GM12874 (cell line): Measurements from ENCODE around the gene AHDC1.
A peak's percentile ranks its signal among the peaks of the same experiment; 100 is the strongest.

Experiments
- CTCF ChIP-seq: IDR thresholded peaks from 2 replicates; pipeline ENCODE4 v1.5.1; 2011; ENCODE audit warnings: low read depth, mild to moderate bottlenecking, control low read depth, low read length, moderate library complexity; ENCODE audit not compliant: insufficient read depth

AHDC1 gene

GRCh38 chr1:27635396-27636142 lies 31.6 kb upstream of the AHDC1 start:
- no peak for TF ChIP-seq CTCF

DNA sequence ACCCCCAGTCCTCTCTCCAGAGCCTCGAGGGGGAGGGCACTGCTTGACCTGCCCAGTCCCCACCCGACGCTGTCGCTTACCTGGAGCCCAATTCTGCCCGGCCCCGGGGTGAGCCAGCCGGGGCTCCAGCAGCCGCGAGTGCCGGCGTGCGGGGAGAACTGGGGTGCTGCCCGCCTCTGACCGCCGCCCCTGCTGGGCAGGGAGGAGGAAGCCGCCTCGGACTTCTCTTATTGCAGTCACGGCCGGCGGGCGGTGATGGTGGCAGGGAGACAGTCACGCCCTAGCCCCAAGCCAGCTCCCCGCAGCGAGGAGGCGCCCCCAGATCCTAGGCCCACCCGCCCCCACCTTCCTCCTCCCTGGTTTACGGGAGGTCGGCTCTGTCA lies 31.0 kb upstream of the AHDC1 start, which contains the start of gene FGR:
Gene FGR (minus strand): TSS at position 201 of the 383 bp plus-strand sequence. CDS start 11,269 bp downstream, outside the sequence.
- no peak for TF ChIP-seq CTCF

DNA sequence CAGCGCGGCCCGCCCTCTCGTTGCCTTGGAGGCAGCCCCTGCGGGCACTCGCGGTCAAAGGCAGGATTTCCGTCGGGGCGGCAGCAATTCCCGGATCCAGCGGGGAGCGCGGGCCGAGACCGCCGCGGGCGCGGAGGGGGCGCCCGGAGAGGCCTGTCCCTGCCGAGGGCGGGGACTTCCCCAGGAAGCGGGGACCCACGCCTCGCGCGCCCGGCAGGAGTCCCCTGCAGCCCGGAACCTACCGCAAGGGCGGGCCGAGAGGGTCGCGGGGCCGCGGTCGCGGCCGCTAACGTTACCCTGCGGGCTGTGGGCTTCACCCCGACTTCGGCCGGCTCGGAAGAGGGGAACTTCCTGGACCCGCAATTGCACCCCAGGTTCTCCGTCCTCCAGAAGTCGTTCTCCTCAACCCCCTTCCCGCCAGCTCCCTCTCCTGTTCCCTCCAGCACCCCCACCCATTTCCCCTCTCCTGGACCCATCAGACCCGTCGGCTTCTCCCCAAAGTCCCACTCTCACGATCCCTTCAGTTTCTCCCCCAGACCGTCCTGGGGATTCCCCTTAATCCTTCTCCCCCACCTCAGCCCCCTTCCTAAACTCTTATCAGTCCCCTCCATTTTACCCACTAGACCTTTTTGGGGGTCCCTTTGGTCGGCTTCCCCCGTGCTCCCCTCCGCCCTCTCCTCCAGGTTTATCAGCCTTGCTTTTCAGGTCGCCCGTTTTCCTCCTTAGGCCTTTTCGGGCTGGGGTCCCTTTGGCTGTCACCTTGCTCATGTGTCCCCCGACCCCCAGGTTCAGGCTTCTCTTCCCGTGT lies 30.4 kb upstream of the AHDC1 start:
- TF ChIP-seq CTCF: 0 out of 2 replicates have a peak, but pooled peaks have one; percentile 4

DNA sequence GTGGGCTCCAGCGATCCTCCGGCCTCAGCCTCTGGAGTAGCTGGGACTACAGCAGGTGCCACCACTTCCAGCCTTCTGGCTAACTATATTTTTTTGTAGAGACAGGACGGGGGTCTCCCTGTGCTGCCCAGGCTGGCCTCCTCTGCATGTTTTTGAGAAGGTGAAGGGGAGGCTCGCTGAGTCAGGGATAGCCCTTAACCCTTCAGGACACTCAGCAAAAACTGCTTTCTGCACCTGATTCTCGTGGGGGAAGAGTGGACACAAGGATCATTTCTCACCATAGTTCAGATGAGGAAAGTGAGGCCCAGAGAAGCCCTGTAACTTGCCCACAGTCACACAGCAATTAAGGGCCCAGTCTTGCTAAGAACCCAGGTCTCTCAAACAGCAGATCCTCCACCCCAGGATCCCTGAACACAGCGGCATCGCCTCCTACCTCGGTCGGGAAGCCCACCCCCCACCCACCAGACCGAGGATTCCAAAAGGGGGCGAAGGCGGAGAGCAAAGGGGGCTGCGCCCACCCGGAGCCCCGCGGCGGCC lies 29.8 kb upstream of the AHDC1 start:
- no peak for TF ChIP-seq CTCF

DNA sequence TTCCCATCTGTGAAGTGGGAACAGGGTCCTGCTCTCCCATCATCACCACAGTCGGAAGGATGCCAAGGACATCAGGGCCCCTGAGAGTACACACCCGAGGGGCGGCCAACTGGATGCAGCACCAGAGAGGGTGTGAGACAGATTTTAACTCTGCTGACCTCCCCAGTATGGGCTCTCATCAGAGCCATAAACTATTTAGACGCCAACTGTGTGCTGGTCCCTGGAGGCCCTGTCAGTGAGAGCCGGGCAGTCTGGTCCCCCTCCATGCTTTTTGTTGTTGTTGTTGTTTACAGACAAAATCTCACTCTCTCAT lies 29.3 kb upstream of the AHDC1 start:
- no peak for TF ChIP-seq CTCF

DNA sequence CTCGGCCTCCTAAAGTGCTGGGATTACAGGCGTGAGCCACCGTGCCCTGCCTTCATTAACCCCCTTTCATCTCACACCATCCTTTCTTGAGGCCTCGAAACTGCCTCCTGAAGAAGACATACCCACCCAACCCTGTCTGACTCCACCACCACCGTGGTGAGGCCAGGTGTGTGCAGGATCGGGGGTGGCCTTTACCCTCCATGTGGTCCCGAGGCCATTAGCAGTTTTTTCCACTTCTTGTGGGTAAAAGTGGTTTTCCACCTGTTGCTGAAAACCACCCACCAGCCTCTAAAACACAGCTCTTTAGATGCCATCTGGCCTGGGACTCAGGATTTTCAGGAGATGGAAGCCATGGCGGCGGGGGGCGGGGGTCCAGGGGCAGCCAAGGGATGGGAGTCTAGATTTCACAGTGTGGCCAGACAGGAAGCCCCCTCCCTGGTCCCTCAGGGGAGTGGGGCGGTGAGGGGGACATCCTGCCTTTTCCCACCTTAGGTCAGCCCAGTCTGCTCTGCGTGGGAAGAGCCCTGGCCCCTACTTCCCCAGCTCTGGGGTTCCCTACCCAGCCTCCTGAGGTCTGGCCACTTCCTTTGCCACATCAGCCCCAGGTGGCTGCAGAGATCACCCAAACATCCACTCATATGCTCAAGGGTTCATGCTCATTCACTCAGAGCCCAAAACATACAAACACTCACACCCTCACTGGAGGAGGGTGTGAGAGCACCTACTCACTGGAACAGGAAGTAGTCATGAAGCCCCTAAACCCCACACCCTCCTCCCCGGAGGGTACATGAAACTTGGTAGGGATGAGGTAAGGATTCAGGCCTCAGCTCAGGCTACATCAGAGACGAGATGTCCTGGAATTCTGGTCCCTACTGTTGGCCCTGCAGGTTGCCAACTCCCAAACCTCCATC lies 28.7 kb upstream of the AHDC1 start:
- TF ChIP-seq CTCF: no peak
